Hepatocyte (in vitro differentiated cells): Measurements from ENCODE around the gene PODXL2.

ENCODE experiments used
- CTCF ChIP-seq: fragments of 200-600 bp; sonication (generic); IDR thresholded peaks from 2 replicates; pipeline ENCODE4 v1.5.1; 2016; ENCODE audit warnings: antibody characterized with exemption, mild to moderate bottlenecking; ENCODE audit not compliant: poor library complexity
- EZH2 ChIP-seq: fragments of 200-600 bp; sonication (generic); IDR thresholded peaks from 2 replicates; pipeline ENCODE4 v1.6.1; 2016; ENCODE audit warnings: antibody characterized with exemption, mild to moderate bottlenecking, borderline replicate concordance
- EZH2phosphoT487 ChIP-seq: fragments of 200-600 bp; sonication (generic); IDR thresholded peaks from one replicate; pipeline ENCODE4 v1.6.1; 2018; ENCODE audit warnings: antibody characterized with exemption, mild to moderate bottlenecking, low read depth, moderate library complexity; ENCODE audit not compliant: unreplicated experiment, severe bottlenecking

DNA sequence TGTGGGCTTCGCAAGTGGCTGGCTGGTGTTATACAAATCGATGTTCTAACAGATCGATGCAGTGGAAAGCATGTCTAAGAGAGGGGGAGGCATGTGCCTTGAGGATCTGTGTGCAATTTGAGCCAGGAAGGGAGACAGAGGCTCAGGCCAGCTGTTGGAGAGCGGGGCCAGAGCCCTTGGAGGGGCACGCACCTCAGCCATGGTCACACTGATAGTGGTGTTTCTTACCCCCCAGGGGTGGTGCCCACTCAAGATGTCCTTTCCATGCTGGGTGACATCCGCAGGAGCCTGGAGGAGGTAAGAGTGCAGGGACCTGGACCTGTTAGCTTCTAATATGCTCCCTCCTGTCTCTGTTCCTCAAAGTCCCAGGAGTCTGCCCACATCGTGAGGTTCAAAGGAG is 39.9 kb downstream of the PODXL2 start:
- TF ChIP-seq CTCF = no peak
- TF ChIP-seq EZH2phosphoT487 = no peak
- no peak for TF ChIP-seq EZH2
